ENCODE results near the gene MAS1L.
A peak's percentile ranks its signal among the peaks of the same experiment; 100 is the strongest.

The MAS1L gene

DNA sequence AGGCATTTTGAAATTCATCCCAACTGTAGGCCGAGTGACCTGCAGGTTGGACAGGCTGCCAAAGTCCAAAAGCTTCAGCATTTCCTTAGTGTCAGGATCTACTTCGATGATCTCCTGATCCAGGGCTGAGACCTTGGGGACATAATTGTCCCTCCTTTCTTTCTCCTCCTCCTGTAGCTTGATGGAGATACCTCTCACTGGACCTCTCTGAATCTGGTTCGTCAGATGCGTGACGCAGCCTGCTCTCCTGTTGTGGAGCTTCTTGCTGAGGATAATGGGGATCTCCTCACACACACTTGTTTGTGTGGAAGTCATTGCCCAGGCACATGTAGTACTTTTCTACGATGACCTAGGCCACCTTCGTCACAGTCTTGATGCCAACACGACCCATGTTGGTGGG, 1.5 kb upstream of the MAS1L start:
- DNase-seq (ENCODE audit: low read depth), result no peak
- TF ChIP-seq, protein P1, sequence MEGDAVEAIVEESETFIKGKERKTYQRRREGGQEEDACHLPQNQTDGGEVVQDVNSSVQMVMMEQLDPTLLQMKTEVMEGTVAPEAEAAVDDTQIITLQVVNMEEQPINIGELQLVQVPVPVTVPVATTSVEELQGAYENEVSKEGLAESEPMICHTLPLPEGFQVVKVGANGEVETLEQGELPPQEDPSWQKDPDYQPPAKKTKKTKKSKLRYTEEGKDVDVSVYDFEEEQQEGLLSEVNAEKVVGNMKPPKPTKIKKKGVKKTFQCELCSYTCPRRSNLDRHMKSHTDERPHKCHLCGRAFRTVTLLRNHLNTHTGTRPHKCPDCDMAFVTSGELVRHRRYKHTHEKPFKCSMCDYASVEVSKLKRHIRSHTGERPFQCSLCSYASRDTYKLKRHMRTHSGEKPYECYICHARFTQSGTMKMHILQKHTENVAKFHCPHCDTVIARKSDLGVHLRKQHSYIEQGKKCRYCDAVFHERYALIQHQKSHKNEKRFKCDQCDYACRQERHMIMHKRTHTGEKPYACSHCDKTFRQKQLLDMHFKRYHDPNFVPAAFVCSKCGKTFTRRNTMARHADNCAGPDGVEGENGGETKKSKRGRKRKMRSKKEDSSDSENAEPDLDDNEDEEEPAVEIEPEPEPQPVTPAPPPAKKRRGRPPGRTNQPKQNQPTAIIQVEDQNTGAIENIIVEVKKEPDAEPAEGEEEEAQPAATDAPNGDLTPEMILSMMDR (IDR thresholded peaks at IDR 0.05; ENCODE audit: control insufficient read depth, extremely low read depth, insufficient read depth), result no peak
- H3K4me3 ChIP-seq (ENCODE audit: low read depth, low read length), result no peak overlapping the region

DNA sequence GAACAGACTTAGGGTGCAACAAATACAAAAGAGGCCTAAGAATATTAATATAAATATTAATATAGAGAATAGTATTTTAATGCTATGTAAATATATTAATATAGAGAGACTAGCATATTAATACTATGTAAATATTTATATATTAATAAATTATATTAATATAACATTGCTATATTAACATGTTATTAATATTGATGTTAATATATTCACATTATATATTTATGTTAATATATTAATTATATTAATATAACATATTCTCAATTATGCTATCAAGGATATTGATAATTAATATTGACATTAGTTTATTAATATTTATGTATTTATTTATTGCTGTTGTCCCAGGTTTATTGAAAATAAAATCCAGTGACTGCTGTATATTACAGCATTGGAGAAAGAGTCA, 1.1 kb upstream of the MAS1L start:
- no peak overlapping the region for H3K4me3 ChIP-seq (ENCODE audit: low read depth, low read length)
- no peak for DNase-seq (ENCODE audit: low read depth)
- TF ChIP-seq, protein P1 (IDR thresholded peaks at IDR 0.05; ENCODE audit: control insufficient read depth, extremely low read depth, insufficient read depth), result no peak

DNA sequence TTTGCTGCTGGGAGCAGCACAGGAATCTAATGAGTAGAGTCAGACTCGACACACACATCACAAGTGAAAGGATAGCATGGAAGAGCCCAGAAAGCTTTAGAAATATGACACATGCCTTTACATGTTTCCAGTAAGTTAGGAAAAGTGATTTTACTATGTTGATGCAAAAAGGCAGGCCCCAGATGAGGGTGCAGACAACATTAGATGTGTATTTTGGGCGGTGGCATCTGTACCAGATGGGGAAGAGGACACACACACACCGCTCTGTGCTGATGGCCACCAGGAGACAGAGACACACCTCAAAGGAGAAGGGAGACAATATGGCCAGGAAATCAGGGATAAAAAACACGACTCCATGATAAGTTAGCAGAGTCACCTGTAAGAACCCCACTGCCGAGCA, 625 bp downstream of the MAS1L start:
- TF ChIP-seq, protein P1 (IDR thresholded peaks at IDR 0.05; ENCODE audit: control insufficient read depth, extremely low read depth, insufficient read depth), result no peak
- no peak overlapping the region for H3K4me3 ChIP-seq (ENCODE audit: low read depth, low read length)
- DNase-seq (ENCODE audit: low read depth), result no peak

DNA sequence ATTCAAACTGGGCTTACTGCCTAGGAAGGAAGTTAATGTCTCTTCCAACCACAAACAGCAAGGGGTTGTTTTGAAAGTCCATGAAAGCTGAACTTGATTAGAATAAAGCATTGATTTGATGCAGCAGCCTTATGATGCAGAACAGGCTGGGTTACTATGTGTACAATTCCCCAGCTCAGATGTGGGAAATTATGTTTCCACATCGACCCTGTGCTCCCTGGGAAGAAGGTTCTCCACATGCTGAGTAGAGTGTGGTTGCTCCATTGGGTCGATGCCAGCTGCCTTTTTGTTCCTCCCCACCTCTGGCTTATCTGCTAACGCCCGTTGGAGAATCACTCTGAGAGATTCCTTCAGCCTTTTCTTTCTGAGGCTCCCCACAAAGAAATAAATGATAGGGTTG, 1.2 kb downstream of the MAS1L start:
- H3K4me3 ChIP-seq (ENCODE audit: low read depth, low read length), result no peak overlapping the region

DNA sequence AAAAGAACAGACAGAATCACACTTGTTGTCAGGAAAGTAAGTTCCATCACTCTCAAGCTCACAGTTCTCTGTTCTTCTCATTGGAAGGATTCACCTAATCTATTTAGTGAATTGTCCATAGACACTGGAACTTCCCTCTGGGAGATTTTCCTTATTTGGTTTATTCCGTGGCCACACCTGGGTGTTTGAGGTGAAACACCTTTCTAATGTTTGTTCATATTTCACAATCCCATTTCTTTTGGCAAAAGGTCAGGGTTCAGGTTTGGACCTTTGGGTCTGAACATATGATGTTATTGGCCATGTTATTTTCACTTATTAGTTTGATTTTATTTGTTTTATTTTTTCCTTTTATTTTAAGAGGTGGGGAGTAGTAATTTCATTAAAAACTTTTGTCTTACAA, 4.0 kb downstream of the MAS1L start:
- peak; percentile 4 for DNase-seq (ENCODE audit: low read depth)
- TF ChIP-seq, protein P1 (IDR thresholded peaks at IDR 0.05; ENCODE audit: control insufficient read depth, extremely low read depth, insufficient read depth), result no peak
- no peak overlapping the region for H3K4me3 ChIP-seq (ENCODE audit: low read depth, low read length)

More for the DNA sequence above, 1.2 kb downstream of the MAS1L start:
- no peak for DNase-seq (ENCODE audit: low read depth)
- TF ChIP-seq, protein P1 (IDR thresholded peaks at IDR 0.05; ENCODE audit: control insufficient read depth, extremely low read depth, insufficient read depth), result no peak

DNA sequence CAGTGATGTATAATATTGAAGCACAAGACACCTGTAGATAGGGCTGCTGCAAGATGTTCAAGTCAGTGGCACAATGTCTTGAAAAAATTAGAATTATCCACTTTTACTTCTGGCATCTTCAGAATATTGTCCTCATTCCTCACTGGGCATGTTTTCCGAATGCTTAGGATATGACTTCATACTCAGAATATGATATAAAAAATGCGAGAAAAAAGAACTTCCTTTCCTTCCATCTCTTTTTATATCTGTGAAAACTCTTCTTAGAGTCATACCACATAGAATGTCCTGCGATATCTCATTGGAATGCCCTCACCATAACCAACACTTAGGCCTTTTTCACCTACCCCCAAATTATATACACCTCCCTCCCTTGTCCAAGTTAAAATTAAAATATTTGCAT, 4.6 kb downstream of the MAS1L start:
- TF ChIP-seq, protein P1 (IDR thresholded peaks at IDR 0.05; ENCODE audit: control insufficient read depth, extremely low read depth, insufficient read depth), result no peak
- DNase-seq (ENCODE audit: low read depth), result no peak
- H3K4me3 ChIP-seq (ENCODE audit: low read depth, low read length), result no peak overlapping the region

DNA sequence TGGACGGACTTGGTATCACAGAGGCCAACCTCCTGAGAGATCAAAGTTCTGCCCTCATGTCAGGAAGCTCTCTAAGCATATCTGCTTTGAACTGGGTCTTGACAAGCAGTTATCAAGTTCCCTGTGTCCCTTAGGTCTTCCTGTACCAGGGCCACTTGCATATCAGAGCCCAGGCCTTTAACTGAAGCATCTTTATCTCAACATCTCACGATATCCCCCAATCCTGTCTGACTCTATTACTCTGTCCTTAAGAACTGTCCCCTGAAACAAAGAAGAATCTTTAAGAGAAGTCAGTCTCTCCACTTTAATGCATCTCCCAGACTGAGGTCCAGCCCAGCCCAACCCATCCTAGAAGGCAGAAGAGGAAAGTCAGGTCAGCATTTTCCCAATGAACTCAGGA, 8.2 kb downstream of the MAS1L start:
- TF ChIP-seq, protein P1 (IDR thresholded peaks at IDR 0.05; ENCODE audit: control insufficient read depth, extremely low read depth, insufficient read depth), result no peak
- no peak for DNase-seq (ENCODE audit: low read depth)
- no peak overlapping the region for H3K4me3 ChIP-seq (ENCODE audit: low read depth, low read length)

All from LNCaP clone FGC (cell line).